ENCODE results near the gene GPR37L1. TPM values are rescaled to one million over a fixed set of nuclear protein-coding genes. Genes with fewer than 3 reads are reported as not detected.

Gene GPR37L1
- total and polyA plus RNA-seq, 2 of the 4 experiments (the other 2 are of a cell fraction), result 0.02 TPM; not detected in 1

DNA sequence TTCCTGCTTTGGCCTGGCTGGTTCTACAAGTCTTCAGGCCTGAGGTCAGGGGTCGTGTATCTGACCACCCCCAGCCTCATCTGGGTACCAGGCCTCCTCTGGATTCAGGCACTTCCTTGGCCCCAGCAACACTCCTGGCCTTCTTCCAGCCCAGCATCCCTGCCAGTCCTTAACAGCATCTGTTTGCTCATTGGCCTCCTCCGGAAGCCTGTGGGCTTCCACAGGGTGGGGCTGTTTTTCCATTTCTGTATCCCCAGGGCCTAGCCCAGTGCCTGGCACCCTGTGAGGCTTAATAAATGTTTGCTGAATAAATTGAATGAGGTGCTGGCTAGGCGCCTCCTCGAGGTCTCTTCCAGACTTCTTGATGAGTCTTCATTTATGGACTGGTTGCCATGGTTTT, 21.5 kb upstream of the GPR37L1 start:
- Histone ChIP-seq H3K9me1 (ENCODE audit: insufficient read depth, low read length) (peaks cover 6% of the 10 kb centered on the region; the same call in 1 of the 2 replicates), H4K20me1 (ENCODE audit: insufficient read depth, low read length) (no peaks in the 10 kb centered on the region), H2AK9ac (replicated peaks; ENCODE audit: low read depth, low read length, poor library complexity) (no peak overlapping the region), H3K36me3 (ENCODE audit: control insufficient read depth, insufficient read depth, low read length) (no peaks in the 10 kb centered on the region), H3K79me1 (ENCODE audit: low read depth in 1 of 2, low read length in 2 of 2) (no peaks in the 10 kb centered on the region), H3K18ac (ENCODE audit: low read depth, low read length) (no peak overlapping the region), H3K9ac (ENCODE audit: low read depth, low read length) (no peak overlapping the region), H2AK5ac (ENCODE audit: low read depth, low read length) (no peak overlapping the region), H4K91ac (ENCODE audit: insufficient read depth, low read depth, low read length) (no peak overlapping the region), H4K5ac (ENCODE audit: low read depth, low read length) (no peak overlapping the region), H2BK20ac (ENCODE audit: low read depth, low read length) (no peak overlapping the region), H3K4me3 (ENCODE audit: insufficient read depth, low read depth, low read length) (no peak overlapping the region), H3K4ac (ENCODE audit: low read depth, low read length) (no peak overlapping the region), H2BK120ac (ENCODE audit: low read depth, low read length) (no peak overlapping the region), H2AFZ (replicated peaks; ENCODE audit: low read length, poor library complexity) (no peak overlapping the region), H3K23ac (ENCODE audit: low read depth, low read length) (no peak overlapping the region), H3K27me3 (ENCODE audit: control insufficient read depth, insufficient read depth, low read length) (no peaks in the 10 kb centered on the region; the same call in 1 of the 2 replicates), H3K4me1 (ENCODE audit: control insufficient read depth, insufficient read depth, low read length) (peaks cover 4% of the 10 kb centered on the region; the same call in 1 of the 2 replicates), H2BK5ac (ENCODE audit: low read depth, low read length, poor library complexity, severe bottlenecking) (no peak overlapping the region), H4K8ac (ENCODE audit: low read depth in 2 of 2, low read length in 2 of 2) (no peak overlapping the region), H3K27ac (ENCODE audit: insufficient read depth, low read length) (no peak overlapping the region), H2BK15ac (ENCODE audit: low read depth, low read length) (no peak overlapping the region), H3K9me3 (ENCODE audit: control insufficient read depth, insufficient read depth, low read length) (no peaks in the 10 kb centered on the region), H3K56ac (ENCODE audit: extremely low read depth, insufficient read depth, low read length) (no peak overlapping the region), H3K4me2 (ENCODE audit: low read depth, low read length) (no peak overlapping the region), H3K14ac (replicated peaks; ENCODE audit: low read depth, low read length) (no peak overlapping the region)
- ChIA-PET CTCF (no interaction called here), POLR2A (ENCODE audit: unreplicated experiment) (no interaction called here)
- ATAC-seq (ENCODE audit: low read depth), result no peak
- intact Hi-C loops (cut with micrococcal nuclease) (no loop called here), in situ Hi-C loops (cut with MboI; ENCODE audit: low sequenced_read_pairs) (no loop called here), dilution Hi-C loops (cut with HindIII; ENCODE audit: low sequenced_read_pairs, unreplicated experiment) (no loop called here)
- WGBS, 2 experiments (ENCODE audit: extremely low coverage in 2 of 2, insufficient read length in 1 of 2), result 50% methylated on average over 3 of the region's 4 CpGs; no CpG with 5 or more reads in 1 of the 2 experiments
- no peak for DNase-seq
- no TSS peak for BruUV-seq (replicated peaks)
- TF ChIP-seq CEBPB (IDR thresholded peaks at IDR 0.05; ENCODE audit: low read depth, low read length) (no peak), MAFK (IDR thresholded peaks at IDR 0.05; ENCODE audit: low read depth, low read length) (no peak), RAD21 (IDR thresholded peaks at IDR 0.05; ENCODE audit: low read length) (no peak), RCOR1 (IDR thresholded peaks at IDR 0.05; ENCODE audit: insufficient replicate concordance, low read length) (no peak), SMC3 (IDR thresholded peaks at IDR 0.05; ENCODE audit: low read depth, low read length) (no peak)

Measured in IMR-90 (cell line).